Subcutaneous adipose tissue (tissue), 4 donors: ENCODE results near the gene TOMM34. TPM values are rescaled to one million over a fixed set of nuclear protein-coding genes. Genes with fewer than 3 reads are reported as not detected.

Experiments
- total RNA-seq, 4 donors: library from RNA; depleted of rRNA; stranded (reverse); fragments of >200 nt; gene quantifications; one replicate each; pipeline ENCODE4 v1.1.0, GENCODE V29; 2016
- TF ChIP-seq, protein P1 (sequence below): fragments of 450-650 bp; IDR thresholded peaks from one replicate; pipeline ENCODE4 v1.5.1; 2016; ENCODE audit warnings: low read depth, mild to moderate bottlenecking, control low read depth, antibody characterized with exemption, moderate library complexity

The TOMM34 gene
- total RNA-seq, 4 donors from 2014 or later: 7.1 to 10.6 (median 8.3) TPM

DNA sequence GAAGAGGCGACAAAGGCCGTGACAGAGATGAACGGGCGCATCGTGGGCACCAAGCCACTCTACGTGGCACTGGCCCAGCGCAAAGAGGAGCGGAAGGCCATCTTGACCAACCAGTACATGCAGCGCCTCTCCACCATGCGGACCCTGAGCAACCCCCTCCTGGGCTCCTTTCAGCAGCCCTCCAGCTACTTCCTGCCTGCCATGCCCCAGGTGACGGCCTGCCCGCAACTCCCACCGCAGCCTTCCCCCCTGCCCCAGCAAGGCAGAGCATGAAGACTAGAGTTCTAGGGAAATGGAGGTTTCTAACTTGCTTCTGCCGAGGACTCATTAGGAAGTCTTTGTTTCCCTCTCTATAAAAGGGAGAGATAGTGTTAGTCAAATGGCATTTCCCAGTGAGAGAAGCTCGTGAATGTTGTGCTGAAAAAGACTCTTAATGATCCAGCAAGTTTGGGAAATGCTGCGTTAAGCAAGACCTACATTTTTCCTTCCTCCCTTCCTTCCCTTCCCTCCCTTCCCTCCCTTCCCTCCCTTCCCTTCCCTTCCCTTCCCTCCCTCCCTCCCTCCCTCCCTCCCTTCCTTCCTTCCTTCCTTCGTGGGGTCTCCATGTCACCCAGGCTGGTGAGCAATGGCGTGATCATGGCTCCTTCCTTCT is 29.6 kb downstream of the TOMM34 start:
- TF ChIP-seq, protein P1, sequence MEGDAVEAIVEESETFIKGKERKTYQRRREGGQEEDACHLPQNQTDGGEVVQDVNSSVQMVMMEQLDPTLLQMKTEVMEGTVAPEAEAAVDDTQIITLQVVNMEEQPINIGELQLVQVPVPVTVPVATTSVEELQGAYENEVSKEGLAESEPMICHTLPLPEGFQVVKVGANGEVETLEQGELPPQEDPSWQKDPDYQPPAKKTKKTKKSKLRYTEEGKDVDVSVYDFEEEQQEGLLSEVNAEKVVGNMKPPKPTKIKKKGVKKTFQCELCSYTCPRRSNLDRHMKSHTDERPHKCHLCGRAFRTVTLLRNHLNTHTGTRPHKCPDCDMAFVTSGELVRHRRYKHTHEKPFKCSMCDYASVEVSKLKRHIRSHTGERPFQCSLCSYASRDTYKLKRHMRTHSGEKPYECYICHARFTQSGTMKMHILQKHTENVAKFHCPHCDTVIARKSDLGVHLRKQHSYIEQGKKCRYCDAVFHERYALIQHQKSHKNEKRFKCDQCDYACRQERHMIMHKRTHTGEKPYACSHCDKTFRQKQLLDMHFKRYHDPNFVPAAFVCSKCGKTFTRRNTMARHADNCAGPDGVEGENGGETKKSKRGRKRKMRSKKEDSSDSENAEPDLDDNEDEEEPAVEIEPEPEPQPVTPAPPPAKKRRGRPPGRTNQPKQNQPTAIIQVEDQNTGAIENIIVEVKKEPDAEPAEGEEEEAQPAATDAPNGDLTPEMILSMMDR: no peak

DNA sequence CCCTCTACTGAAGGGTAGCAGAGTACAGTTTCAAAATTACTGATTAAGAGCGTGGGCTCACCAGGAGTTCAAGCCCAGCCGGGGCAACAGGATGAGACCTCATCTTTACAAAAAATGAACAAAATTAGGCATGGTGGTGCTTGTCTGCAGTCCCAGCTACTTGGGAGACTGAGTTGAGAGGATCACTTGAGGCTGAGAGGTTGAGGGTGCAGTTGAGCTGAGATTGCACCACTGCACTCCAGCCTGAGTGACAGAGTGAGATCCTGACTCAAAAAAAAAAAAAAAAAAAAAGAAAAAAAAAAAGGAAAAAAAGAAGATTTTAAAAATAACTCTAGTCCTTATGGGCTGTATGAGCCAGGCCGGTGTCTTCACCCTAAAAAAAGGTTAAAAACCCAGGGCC is 31.6 kb downstream of the TOMM34 start:
- TF ChIP-seq, protein P1: no peak

DNA sequence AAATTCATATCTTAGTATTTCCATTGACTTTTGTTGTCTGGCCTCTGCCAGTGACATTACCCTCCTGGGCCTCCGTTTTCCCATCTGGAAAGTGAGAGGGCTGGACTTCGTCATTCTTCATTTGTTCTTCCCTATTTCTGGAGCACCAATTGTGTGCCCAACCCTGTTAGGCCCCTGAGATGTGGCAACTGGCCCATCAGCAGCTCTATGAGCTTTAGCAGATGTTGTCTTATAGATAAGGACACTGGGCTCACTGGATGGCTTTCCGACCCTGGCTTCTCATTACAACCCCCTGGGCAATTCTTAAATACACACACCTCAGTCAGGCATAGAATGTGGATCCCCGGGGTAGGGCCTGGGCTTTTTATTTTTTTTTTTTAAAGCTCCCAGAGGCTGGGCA is 35.7 kb downstream of the TOMM34 start:
- TF ChIP-seq, protein P1: no peak

DNA sequence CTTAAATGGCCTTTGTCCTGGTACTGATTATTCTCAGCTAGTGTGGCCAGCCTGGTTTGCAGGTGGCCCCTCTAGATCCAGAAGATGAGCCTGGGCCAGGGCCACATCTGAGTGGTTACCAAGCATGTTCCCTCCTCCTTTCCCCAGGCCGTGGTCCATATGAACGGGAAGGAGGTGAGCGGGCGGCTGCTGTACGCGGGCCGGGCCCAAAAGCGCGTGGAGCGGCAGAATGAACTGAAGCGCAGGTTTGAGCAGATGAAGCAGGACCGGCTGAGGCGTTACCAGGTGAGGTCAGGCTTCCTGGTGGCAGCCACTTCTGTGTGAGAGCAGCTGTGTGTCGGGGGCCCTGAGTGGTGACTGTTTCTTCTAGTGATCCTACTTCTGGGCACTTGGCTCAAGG is 38.8 kb downstream of the TOMM34 start:
- TF ChIP-seq, protein P1: no peak

DNA sequence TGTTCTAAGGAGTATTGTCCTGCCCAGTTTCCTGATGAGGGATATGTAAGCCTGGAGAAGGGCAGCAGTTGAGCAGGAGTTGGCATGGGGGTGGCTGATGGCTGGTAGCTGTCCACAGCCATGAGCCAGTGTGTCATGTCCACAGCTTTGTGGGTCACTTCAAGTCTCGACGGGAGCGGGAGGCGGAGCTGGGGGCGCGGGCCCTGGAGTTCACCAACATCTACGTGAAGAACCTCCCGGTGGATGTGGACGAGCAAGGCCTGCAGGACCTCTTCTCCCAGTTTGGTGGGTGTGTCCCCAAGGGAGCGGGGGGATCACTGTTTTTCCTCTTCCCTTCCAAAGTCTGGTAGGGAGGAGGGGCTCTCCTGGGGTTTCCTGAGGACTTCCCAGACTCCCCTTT is 41.4 kb downstream of the TOMM34 start:
- TF ChIP-seq, protein P1: no peak

DNA sequence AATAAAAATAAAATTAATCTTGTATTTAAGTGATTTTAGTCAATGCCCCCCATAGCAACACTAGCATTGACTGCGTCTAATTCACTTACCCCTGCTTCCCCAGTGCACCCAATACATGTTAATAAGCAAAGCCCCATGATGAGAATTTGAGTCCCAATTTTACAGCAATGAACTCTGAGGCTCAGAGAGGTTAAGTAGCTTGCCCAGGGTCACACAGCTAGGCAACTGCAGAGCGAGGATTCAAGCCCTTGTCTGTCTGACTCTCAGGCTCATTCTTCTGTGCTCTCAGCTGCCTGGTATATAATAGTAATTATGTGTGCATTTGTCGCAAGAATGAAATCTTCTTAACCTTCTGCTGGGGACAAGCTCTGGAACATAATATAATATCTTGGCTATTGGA is 41.9 kb downstream of the TOMM34 start:
- TF ChIP-seq, protein P1: no peak

DNA sequence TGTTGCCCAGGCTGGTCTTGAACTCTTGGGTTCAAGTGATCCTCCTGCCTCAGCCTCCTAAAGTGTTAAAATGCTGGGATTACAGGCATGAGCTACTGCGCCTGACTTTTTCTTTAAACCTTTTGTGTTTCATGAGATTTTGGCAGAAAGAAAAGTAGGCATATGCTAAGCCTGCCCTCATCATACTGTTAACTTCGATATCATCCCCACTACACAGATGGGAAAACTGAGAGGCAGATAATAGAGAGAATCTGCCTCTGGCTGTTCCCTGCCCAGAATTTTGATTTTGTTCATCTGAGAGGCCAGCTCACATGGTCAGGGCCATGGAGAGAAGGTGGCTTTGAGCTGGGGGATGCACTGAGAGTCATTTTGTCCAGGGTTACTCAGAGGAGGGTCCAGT is 42.8 kb downstream of the TOMM34 start:
- TF ChIP-seq, protein P1: no peak
